Measurements from ENCODE around the gene TPRG1. TPM values are rescaled to one million over a fixed set of nuclear protein-coding genes. Genes with fewer than 3 reads are reported as not detected.

The TPRG1 gene
- total RNA-seq, 2 donors from 2014 or later: 0.69 to 1.3 TPM

- H3K4me3 Mint-ChIP-seq: no peak overlapping the region
- H3K4me1 Mint-ChIP-seq: peaks cover 14% of the 10 kb centered on the region
- DNase-seq: no peak
- H3K9me3 ChIP-seq (ENCODE audit: control insufficient read depth, low read length): no peaks in the 10 kb centered on the region
- H3K9ac ChIP-seq (ENCODE audit: extremely low read depth, low read length, poor library complexity, severe bottlenecking): no peak overlapping the region
- H3K27ac Mint-ChIP-seq: no peak overlapping the region
- no peaks in the 10 kb centered on the region for H3K4me1 ChIP-seq (ENCODE audit: control insufficient read depth, insufficient read depth, low read length)
- no peaks in the 10 kb centered on the region for H3K9me3 Mint-ChIP-seq
- no peak overlapping the region for H3K27ac ChIP-seq (ENCODE audit: low read depth, low read length)
- no peaks in the 10 kb centered on the region for H3K27me3 Mint-ChIP-seq (ENCODE audit: insufficient read depth)
- 81 to 94% methylated on average over 6 to 7 of the region's 7 CpGs for WGBS, 2 experiments (ENCODE audit: insufficient coverage in 1 of 2, insufficient read length in 1 of 2)
- H3K36me3 Mint-ChIP-seq (ENCODE audit: low read depth): no peaks in the 10 kb centered on the region
- no peaks in the 10 kb centered on the region for H3K36me3 ChIP-seq (ENCODE audit: control insufficient read depth, insufficient read depth, low read length)
- TF ChIP-seq CTCF (conservative IDR thresholded peaks at IDR 0.05): no peak
- no peak overlapping the region for H3K4me3 ChIP-seq (ENCODE audit: low read length)
- no peaks in the 10 kb centered on the region for H3K27me3 ChIP-seq (ENCODE audit: control insufficient read depth, insufficient read depth, low read length, poor library complexity, severe bottlenecking)
These were observed 13.7 kb upstream of the TPRG1 start for GRCh38 chr3:189158034-189158433.

- no peaks in the 10 kb centered on the region for H3K4me1 ChIP-seq (ENCODE audit: control insufficient read depth, insufficient read depth, low read length)
- Mint-ChIP-seq H3K9me3 (no peaks in the 10 kb centered on the region), H3K27me3 (ENCODE audit: insufficient read depth) (no peaks in the 10 kb centered on the region), H3K27ac (no peak overlapping the region), H3K4me3 (no peak overlapping the region), H3K4me1 (peaks cover 14% of the 10 kb centered on the region), H3K36me3 (ENCODE audit: low read depth) (no peaks in the 10 kb centered on the region)
- 83 to 100% methylated on average over 1 to 7 of the region's 8 CpGs for WGBS, 2 experiments (ENCODE audit: insufficient coverage in 1 of 2, insufficient read length in 1 of 2)
- H3K27ac ChIP-seq (ENCODE audit: low read depth, low read length): no peak overlapping the region
- no peaks in the 10 kb centered on the region for H3K9me3 ChIP-seq (ENCODE audit: control insufficient read depth, low read length)
- H3K4me3 ChIP-seq (ENCODE audit: low read length): no peak overlapping the region
- TF ChIP-seq CTCF (conservative IDR thresholded peaks at IDR 0.05): no peak
- H3K9ac ChIP-seq (ENCODE audit: extremely low read depth, low read length, poor library complexity, severe bottlenecking): no peak overlapping the region
- no peaks in the 10 kb centered on the region for H3K27me3 ChIP-seq (ENCODE audit: control insufficient read depth, insufficient read depth, low read length, poor library complexity, severe bottlenecking)
- no peaks in the 10 kb centered on the region for H3K36me3 ChIP-seq (ENCODE audit: control insufficient read depth, insufficient read depth, low read length)
- no peak for DNase-seq
These were observed 11.1 kb upstream of the TPRG1 start for GRCh38 chr3:189160519-189161309.

GRCh38 chr3:189165092-189165612 is 6.6 kb upstream of the TPRG1 start:
- Histone ChIP-seq H3K9ac (ENCODE audit: extremely low read depth, low read length, poor library complexity, severe bottlenecking) (no peak overlapping the region), H3K4me1 (ENCODE audit: control insufficient read depth, insufficient read depth, low read length) (no peaks in the 10 kb centered on the region), H3K36me3 (ENCODE audit: control insufficient read depth, insufficient read depth, low read length) (no peaks in the 10 kb centered on the region), H3K27ac (ENCODE audit: low read depth, low read length) (no peak overlapping the region), H3K27me3 (ENCODE audit: control insufficient read depth, insufficient read depth, low read length, poor library complexity, severe bottlenecking) (no peaks in the 10 kb centered on the region), H3K9me3 (ENCODE audit: control insufficient read depth, low read length) (no peaks in the 10 kb centered on the region), H3K4me3 (ENCODE audit: low read length) (no peak overlapping the region)
- Mint-ChIP-seq H3K9me3 (no peaks in the 10 kb centered on the region), H3K27ac (no peak overlapping the region), H3K4me3 (no peak overlapping the region), H3K4me1 (peaks cover 15% of the 10 kb centered on the region), H3K27me3 (ENCODE audit: insufficient read depth) (no peaks in the 10 kb centered on the region), H3K36me3 (ENCODE audit: low read depth) (no peaks in the 10 kb centered on the region)
- no peak for TF ChIP-seq CTCF (conservative IDR thresholded peaks at IDR 0.05)
- WGBS, 2 experiments (ENCODE audit: insufficient coverage in 1 of 2, insufficient read length in 1 of 2): 87 to 96% methylated on average over 5 to 6 of the region's 6 CpGs
- no peak for DNase-seq

Measured in endodermal cell (in vitro differentiated cells).